A673 (cell line): ENCODE results near the gene ADRM1.

Experiments used
- CTCF ChIP-seq: fragments of 300-800, 200-600 bp; sonication (generic); conservative IDR thresholded peaks from 2 replicates; pipeline ENCODE4 v1.5.1; 2017; ENCODE audit warnings: low read depth, mild to moderate bottlenecking, antibody characterized with exemption, low read length, moderate library complexity, mixed read lengths
- EZH2 ChIP-seq: fragments of 200-600 bp; sonication (generic); IDR thresholded peaks from 2 replicates; pipeline ENCODE4 v1.6.1; 2017; ENCODE audit warnings: borderline replicate concordance, low read depth, mild to moderate bottlenecking, mixed read lengths, antibody characterized with exemption, low read length; ENCODE audit not compliant: poor library complexity, severe bottlenecking

- TF ChIP-seq CTCF (no peak), EZH2 (no peak)
Observed at GRCh38 chr20:62321521-62321948, 18.7 kb downstream of the ADRM1 start.
